Globus pallidus (tissue), 1 donor: ENCODE measurements around the gene CD83.
"Not testable (repeated sequence)": the region's sequence is repeated elsewhere in the genome, so short reads cannot be mapped to it uniquely, and the experiment has no call there.

ENCODE experiments used
- DNase-seq: peaks from one replicate; pipeline ENCODE4 v3.0.0-alpha.2; 2015; ENCODE audit warnings: low spot score

The CD83 gene

GRCh38 chr6:14147891-14148290, 30.3 kb downstream of the CD83 start:
- no peak for DNase-seq

GRCh38 chr6:14148471-14148870, 30.9 kb downstream of the CD83 start:
- no peak for DNase-seq

GRCh38 chr6:14149053-14149738, 31.6 kb downstream of the CD83 start:
- no peak for DNase-seq

- no peak for DNase-seq
Measured at GRCh38 chr6:14149739-14150130, 32.2 kb downstream of the CD83 start.

- not testable (repeated sequence) for DNase-seq
Measured at GRCh38 chr6:14151300-14151699, 33.7 kb downstream of the CD83 start.

GRCh38 chr6:14151773-14152172, 34.2 kb downstream of the CD83 start:
- DNase-seq = no peak

- DNase-seq = no peak
Measured at GRCh38 chr6:14153228-14153627, 35.7 kb downstream of the CD83 start.

GRCh38 chr6:14159090-14159489, 41.5 kb downstream of the CD83 start:
- no peak for DNase-seq

- DNase-seq = no peak
Measured at GRCh38 chr6:14162826-14163225, 45.3 kb downstream of the CD83 start.

GRCh38 chr6:14165091-14165490, 47.5 kb downstream of the CD83 start:
- DNase-seq = no peak

GRCh38 chr6:14166839-14167238, 49.3 kb downstream of the CD83 start:
- no peak for DNase-seq

- no peak for DNase-seq
Measured at GRCh38 chr6:14170128-14170527, 52.6 kb downstream of the CD83 start.

GRCh38 chr6:14172562-14172961, 55.0 kb downstream of the CD83 start:
- no peak for DNase-seq

- DNase-seq = no peak
Measured at GRCh38 chr6:14174226-14174625, 56.7 kb downstream of the CD83 start.

GRCh38 chr6:14174996-14175395, 57.4 kb downstream of the CD83 start:
- DNase-seq = no peak

- DNase-seq = no peak
Measured at GRCh38 chr6:14176429-14176828, 58.9 kb downstream of the CD83 start.

GRCh38 chr6:14177413-14178082, 60.0 kb downstream of the CD83 start:
- DNase-seq = no peak

GRCh38 chr6:14178083-14178445, 60.5 kb downstream of the CD83 start:
- no peak for DNase-seq

- DNase-seq = no peak
Measured at GRCh38 chr6:14180609-14181008, 63.0 kb downstream of the CD83 start.

GRCh38 chr6:14182916-14183315, 65.3 kb downstream of the CD83 start:
- no peak for DNase-seq
